K562 (cell line): ENCODE data around the gene ACER3. TPM values are rescaled to one million over a fixed set of nuclear protein-coding genes. Genes with fewer than 3 reads are reported as not detected.

Experiments used
- ATAC-seq: fragments of 200-7000 bp; cut with Tn5 transposase; 3 replicates; pipeline ENCODE4 v1.9.1; 2020; ENCODE audit warnings: moderate library complexity
- BruUV-seq: library from RNA; stranded (reverse); fragments of 400-500 nt; replicated peaks from 2 replicates; lab custom pipeline; 2021; lab: Mats Ljungman, UMichigan
- CTCF ChIA-PET: fragments of 300-600 bp; formaldehyde crosslinking; extraction: SDS; loops from one replicate; lab custom pipeline; 2021; ENCODE audit warnings: low intra/inter-chr PET ratio; lab: Yijun Ruan, JAX
- POLR2A ChIA-PET: fragments of 300-600, 350-650 bp; sonication (Branson Sonifier 250); formaldehyde crosslinking; extraction: SDS; loops from one replicate; lab custom pipeline; 2021; ENCODE audit warnings: antibody characterized with exemption, inconsistent platforms; lab: Yijun Ruan, JAX
- DNase-seq, 4 experiments: peaks; one replicate each; pipeline versions ENCODE4 v3.0.0 to v3.0.0-alpha.2; 2011 to 2018; ENCODE audit warnings: low spot score in 3 of 4, mixed read lengths in 3 of 4; ENCODE audit errors: extremely low read depth in 1 of 4
- FAIRE-seq: peaks from 2 replicates; lab custom pipeline; 2011; peaks lifted over from hg19 to GRCh38; lab: Jason Lieb, UNC
- H2AFZ ChIP-seq: 2 replicates; pipeline ENCODE4 v1.6.0; 2011; ENCODE audit warnings: low read depth, low read length, control low read depth, inconsistent platforms
- H3K27ac ChIP-seq: fragments of 200-600 bp; 3 replicates; pipeline ENCODE4 v1.8.0; 2011; ENCODE audit warnings: low read depth, mild to moderate bottlenecking, control low read depth, inconsistent platforms, low read length, moderate library complexity, mixed read lengths; ENCODE audit errors: extremely low read depth
- H3K27me3 ChIP-seq, 2 experiments: fragments of 300-600 bp in 1 of 2; 2 replicates in 1 of 2; 3 replicates in 1 of 2; pipeline versions ENCODE4 v1.6.0 to v1.8.0; 2011; ENCODE audit warnings: inconsistent platforms in 2 of 2, low read length in 2 of 2, mild to moderate bottlenecking in 1 of 2, mixed read lengths in 1 of 2, moderate library complexity in 1 of 2; ENCODE audit not compliant: control insufficient read depth in 2 of 2, insufficient read depth in 2 of 2
- H3K36me3 ChIP-seq: fragments of 300-600 bp; 3 replicates; pipeline ENCODE4 v1.8.0; 2011; ENCODE audit warnings: mild to moderate bottlenecking, low read length, inconsistent platforms; ENCODE audit not compliant: control insufficient read depth, insufficient read depth
- H3K4me1 ChIP-seq, 2 experiments: fragments of 200-600 bp in 1 of 2; replicated peaks in 1 of 2; 2 replicates in 1 of 2; 3 replicates in 1 of 2; pipeline versions ENCODE4 v1.5.1 to v1.8.0; 2011; ENCODE audit warnings: inconsistent platforms in 2 of 2, low read length in 2 of 2, mild to moderate bottlenecking in 1 of 2, mixed read lengths in 1 of 2, moderate library complexity in 1 of 2; ENCODE audit not compliant: control insufficient read depth in 2 of 2, insufficient read depth in 2 of 2
- H3K4me2 ChIP-seq: 2 replicates; pipeline ENCODE4 v1.6.1; 2011; ENCODE audit warnings: low read length, control low read depth, inconsistent platforms, mixed read lengths; ENCODE audit not compliant: insufficient read depth
- H3K4me3 ChIP-seq: fragments of 200-600 bp; sonication (generic), shearing (Covaris generic); 2 replicates; pipeline ENCODE4 v1.5.1; 2016; ENCODE audit warnings: control low read depth, inconsistent platforms
- H3K79me2 ChIP-seq: fragments of 200-600 bp; 3 replicates; pipeline ENCODE4 v1.8.0; 2011; ENCODE audit warnings: low read length, inconsistent platforms; ENCODE audit not compliant: control insufficient read depth, insufficient read depth
- H3K9ac ChIP-seq, 2 experiments: 2 replicates each; pipeline versions ENCODE4 v1.6.0 to v1.6.1; 2011; ENCODE audit warnings: low read depth in 2 of 2, low read length in 2 of 2, control low read depth in 1 of 2, inconsistent platforms in 1 of 2, mild to moderate bottlenecking in 1 of 2, mixed read lengths in 1 of 2; ENCODE audit not compliant: insufficient read depth in 1 of 2
- H3K9me1 ChIP-seq: one replicate; pipeline ENCODE4 v1.6.0; 2011; ENCODE audit warnings: inconsistent platforms, mild to moderate bottlenecking, low read length, moderate library complexity; ENCODE audit not compliant: control insufficient read depth, insufficient read depth
- H3K9me3 ChIP-seq: replicated peaks from 2 replicates; pipeline ENCODE4 v1.5.1; 2011; ENCODE audit warnings: low read depth, low read length, inconsistent platforms; ENCODE audit not compliant: control insufficient read depth, insufficient read depth
- H4K20me1 ChIP-seq: replicated peaks from 2 replicates; pipeline ENCODE4 v1.6.1; 2011; ENCODE audit warnings: low read length, inconsistent platforms, mixed read lengths; ENCODE audit not compliant: control insufficient read depth, insufficient read depth
- CTCFL ChIP-seq: IDR thresholded peaks from 2 replicates; pipeline ENCODE4 v1.6.1; 2011; ENCODE audit warnings: borderline replicate concordance, low read depth, mild to moderate bottlenecking, moderate library complexity, low read length; ENCODE audit not compliant: insufficient read depth, poor library complexity, severe bottlenecking
- E2F6 ChIP-seq, 2 experiments: IDR thresholded peaks; 2 replicates each; pipeline ENCODE4 v1.6.1; 2011; ENCODE audit warnings: borderline replicate concordance in 1 of 2, control low read depth in 1 of 2, low read depth in 1 of 2, low read length in 1 of 2, mild to moderate bottlenecking in 1 of 2, mixed read lengths in 1 of 2, moderate library complexity in 1 of 2; ENCODE audit not compliant: insufficient read depth in 1 of 2, insufficient read length in 1 of 2, poor library complexity in 1 of 2, severe bottlenecking in 1 of 2; ENCODE audit errors: extremely low read depth in 1 of 2
- IFI16 ChIP-seq: fragments of 250-450 bp; sonication (Bioruptor Pico); IDR thresholded peaks from 2 replicates; pipeline ENCODE4 v2.1.2; 2022; ENCODE audit warnings: mild to moderate bottlenecking, inconsistent platforms
- MYC ChIP-seq, 2 experiments: fragments of 250-450 bp in 1 of 2; sonication (Bioruptor Pico) in 1 of 2; IDR thresholded peaks; 2 replicates each; pipeline versions ENCODE4 v1.5.1 to v1.6.1; 2012 to 2021; ENCODE audit warnings: low read depth in 2 of 2, borderline replicate concordance in 1 of 2, improper control_type of control experiment in 1 of 2, low read length in 1 of 2, mild to moderate bottlenecking in 1 of 2, moderate library complexity in 1 of 2
- PHB ChIP-seq: fragments of 250-450 bp; sonication (Bioruptor Pico); IDR thresholded peaks from 2 replicates; pipeline ENCODE4 v1.5.0; 2021
- WGBS: fragments of 100-300 bp; shearing (Covaris generic); methylation state at CpG from one replicate; pipeline ENCODE4 v1.1.6; 2016; ENCODE audit warnings: low coverage, mixed read lengths; ENCODE audit not compliant: insufficient coverage; ENCODE audit errors: missing lambda C conversion rate; 5-methylcytosine and 5-hydroxymethylcytosine counted together
- in situ Hi-C: fragments of 300-500 bp; cut with MboI; formaldehyde crosslinking; loops from 4 replicates; pipeline ENCODE4 v1.15.0; 2018; ENCODE audit warnings: inconsistent platforms, mixed read lengths
- intact Hi-C: fragments of 100-400 bp; cut with micrococcal nuclease; formaldehyde crosslinking; loops from 2 replicates; pipeline ENCODE4 v1.14.2; 2022
- polyA plus RNA-seq, 8 experiments: library from polyadenylated mRNA; depleted of rRNA in 4 of 8; stranded (reverse) in 5 of 8; unstranded in 3 of 8; fragments of >200 nt; fragmentation: Nextera tagmentation in 2 of 8; fragmentation: Illumina TruSeq in 1 of 8; extraction: Ambion mirVana in 2 of 8; extraction: Trizol in 1 of 8; gene quantifications; 2 replicates each; pipeline versions ENCODE4 v1.2.1 to v1.2.3, GENCODE V29; 2011 to 2014; ENCODE audit warnings: inconsistent platforms in 1 of 8, missing spikeins in 1 of 8
- total RNA-seq, 7 experiments: library from RNA; depleted of rRNA in 6 of 7; stranded (reverse); fragments of >200 nt in 6 of 7; fragmentation: Illumina TruSeq in 2 of 7; extraction: Trizol in 2 of 7; gene quantifications; 2 replicates each; pipeline versions ENCODE4 v1.2.1 to v1.2.3, GENCODE V29; 2011 to 2021; ENCODE audit warnings: low replicate concordance in 1 of 7

The ACER3 gene
- total and polyA plus RNA-seq, 9 of the 15 experiments (the other 6 are each of a cell fraction or from before 2014, with no cell fraction given), result 2.0 to 23.8 (median 9.5) TPM

- BruUV-seq, result no TSS peak
- intact Hi-C loops, result no loop called here
- Histone ChIP-seq H3K9me3 (no peaks in the 10 kb centered on the region), H4K20me1 (no peaks in the 10 kb centered on the region), H3K9ac (no peak overlapping the region), H3K27me3 (no peaks in the 10 kb centered on the region), H3K27ac (no peak overlapping the region), H2AFZ (no peak overlapping the region), H3K9me1 (no peaks in the 10 kb centered on the region), H3K36me3 (no peaks in the 10 kb centered on the region), H3K4me2 (no peak overlapping the region), H3K4me3 (no peak overlapping the region), H3K79me2 (no peaks in the 10 kb centered on the region), H3K4me1 (peaks cover 7% of the 10 kb centered on the region in 2 experiments; a peak in 4 of 5 replicates)
- ATAC-seq (no peak), DNase-seq (no peak), FAIRE-seq (no peak)
- 43% methylated on average over 3 of the region's 3 CpGs for WGBS
- ChIA-PET CTCF (no interaction called here), POLR2A (no interaction called here)
- in situ Hi-C loops, result no loop called here
- TF ChIP-seq PHB (CRISPR knock-in tag) (no peak), MYC (IDR thresholded peaks at IDR 0.05; ENCODE audit: low read depth, low read length) (no peak), MYC (CRISPR knock-in tag; IDR thresholded peaks at IDR 0.05; ENCODE audit: borderline replicate concordance, low read depth) (no peak), IFI16 (CRISPR knock-in tag) (no peak), CTCFL (no peak), E2F6 (IDR thresholded peaks at IDR 0.05; ENCODE audit: borderline replicate concordance in 1 of 2, extremely low read depth in 1 of 2, insufficient read depth in 1 of 2, insufficient read length in 1 of 2, low read depth in 1 of 2, low read length in 1 of 2, poor library complexity in 1 of 2, severe bottlenecking in 1 of 2) (no peak)
These were observed 15.6 kb upstream of the ACER3 start for GRCh38 chr11:76845069-76845468.
